CD4-positive, alpha-beta memory T cell (primary cell): ENCODE data around the gene POLR2C. TPM values are rescaled to one million over a fixed set of nuclear protein-coding genes. Genes with fewer than 3 reads are reported as not detected.

Source experiments
- CTCF ChIA-PET: fragments of 350-600 bp; sonication (Branson Sonifier 250); formaldehyde crosslinking; loops from one replicate; lab custom pipeline; 2021; ENCODE audit warnings: inconsistent platforms; ENCODE audit not compliant: partially characterized antibody; lab: Charles Lee
- POLR2A ChIA-PET: fragments of 350-600 bp; sonication (Branson Sonifier 250); formaldehyde crosslinking; loops from one replicate; lab custom pipeline; 2021; ENCODE audit not compliant: partially characterized antibody; lab: Charles Lee
- DNase-seq, 5 donors: peaks; one replicate each; pipeline versions ENCODE4 v3.0.0 to v3.0.0-alpha.2; 2020 to 2022; ENCODE audit warnings: mixed read lengths in 1 of 5
- H3K27ac ChIP-seq: one replicate; pipeline ENCODE4 v1.7.0; 2013; ENCODE audit warnings: low read depth, low read length
- H3K27me3 ChIP-seq: 2 replicates; pipeline ENCODE4 v1.7.0; 2013; ENCODE audit warnings: mild to moderate bottlenecking, low read length, moderate library complexity; ENCODE audit not compliant: insufficient read depth
- H3K36me3 ChIP-seq: 2 replicates; pipeline ENCODE4 v1.7.0; 2013; ENCODE audit warnings: mild to moderate bottlenecking, low read length, moderate library complexity; ENCODE audit not compliant: insufficient read depth
- H3K4me1 ChIP-seq: 2 replicates; pipeline ENCODE4 v1.7.0; 2013; ENCODE audit warnings: mild to moderate bottlenecking, low read length, moderate library complexity; ENCODE audit not compliant: insufficient read depth
- H3K4me3 ChIP-seq, 2 donors: one replicate each; pipeline ENCODE4 v1.7.0; 2013; ENCODE audit warnings: low read length in 2 of 2, mild to moderate bottlenecking in 1 of 2
- H3K9me3 ChIP-seq, 2 donors: one replicate each; pipeline ENCODE4 v1.7.0; 2013; ENCODE audit warnings: low read length in 2 of 2, control low read depth in 1 of 2; ENCODE audit not compliant: control insufficient read depth in 1 of 2
- H3K27ac Mint-ChIP-seq, 7 donors: one replicate each; pipeline ENCODE4 v1.8.0; 2020 to 2021; ENCODE audit warnings: mixed read lengths in 7 of 7, mild to moderate bottlenecking in 6 of 7, inconsistent platforms in 3 of 7, moderate library complexity in 3 of 7
- H3K27me3 Mint-ChIP-seq, 2 donors: one replicate each; pipeline ENCODE4 v1.8.0; 2020 to 2021; ENCODE audit warnings: mixed read lengths in 2 of 2
- H3K36me3 Mint-ChIP-seq, 2 donors: one replicate each; pipeline ENCODE4 v1.8.0; 2020 to 2021; ENCODE audit warnings: mixed read lengths in 2 of 2, inconsistent platforms in 1 of 2, mild to moderate bottlenecking in 1 of 2
- H3K4me1 Mint-ChIP-seq, 4 donors: one replicate each; pipeline ENCODE4 v1.8.0; 2020 to 2021; ENCODE audit warnings: mixed read lengths in 4 of 4, mild to moderate bottlenecking in 1 of 4
- H3K4me3 Mint-ChIP-seq, 8 donors: one replicate each; pipeline ENCODE4 v1.8.0; 2020 to 2021; ENCODE audit warnings: mixed read lengths in 8 of 8, mild to moderate bottlenecking in 7 of 8, moderate library complexity in 6 of 8, inconsistent platforms in 3 of 8
- H3K9me3 Mint-ChIP-seq, 8 donors: one replicate each; pipeline ENCODE4 v1.8.0; 2020 to 2021; ENCODE audit warnings: mixed read lengths in 8 of 8, mild to moderate bottlenecking in 5 of 8, inconsistent platforms in 3 of 8, moderate library complexity in 1 of 8
- intact Hi-C: fragments of 100-400 bp; cut with micrococcal nuclease; formaldehyde crosslinking; loops from one replicate; pipeline ENCODE4 v1.15.1; 2023
- polyA plus RNA-seq, 2 donors: library from polyadenylated mRNA; unstranded; fragments of 300-500 nt; fragmentation: Illumina TruSeq; gene quantifications; one replicate each; pipeline ENCODE4 v1.2.3, GENCODE V29; 2021
- total RNA-seq, 2 experiments: library from RNA; stranded (reverse); gene quantifications; one replicate each; pipeline ENCODE4 v1.2.3, GENCODE V29; 2021

Gene POLR2C
- total and polyA plus RNA-seq, 4 experiments from 2014 or later: 35.7 to 78.1 (median 64.8) TPM

- no peak overlapping the region for H3K4me3 Mint-ChIP-seq
- H3K9me3 Mint-ChIP-seq: no peaks in the 10 kb centered on the region
- intact Hi-C loops: no loop called here
- DNase-seq: no peak
- no peaks in the 10 kb centered on the region for H3K36me3 Mint-ChIP-seq
- H3K27ac ChIP-seq: no peak overlapping the region
- H3K9me3 ChIP-seq: no peaks in the 10 kb centered on the region
- H3K27me3 Mint-ChIP-seq: peaks cover under 1 to 3% of the 10 kb centered on the region in 2 donors
- POLR2A ChIA-PET: no interaction called here
- peak overlapping the region in 1 of 7 donors; percentile 48 for H3K27ac Mint-ChIP-seq
- H3K36me3 ChIP-seq: no peaks in the 10 kb centered on the region
- no peak overlapping the region for H3K4me3 ChIP-seq
- H3K4me1 Mint-ChIP-seq: peaks cover 3 to 11% (median 9%) of the 10 kb centered on the region in 4 donors
- CTCF ChIA-PET: interaction anchor here (0.7 kb wide), 1 partner anchor 954 kb away, joined by 3 read pairs; no protein-coding TSS in a partner anchor
- H3K4me1 ChIP-seq: peaks cover 12% of the 10 kb centered on the region
- no peaks in the 10 kb centered on the region for H3K27me3 ChIP-seq
These were observed 39.0 kb downstream of the POLR2C start for GRCh38 chr16:57501492-57501891.

GRCh38 chr16:57502048-57502775 lies 39.7 kb downstream of the POLR2C start:
- CTCF ChIA-PET: no interaction called here
- Mint-ChIP-seq H3K4me1 (peaks cover 3 to 11% (median 9%) of the 10 kb centered on the region in 4 donors), H3K9me3 (no peaks in the 10 kb centered on the region)

GRCh38 chr16:57503366-57503765 lies 40.9 kb downstream of the POLR2C start:
- H3K36me3 ChIP-seq: no peaks in the 10 kb centered on the region
- Mint-ChIP-seq H3K9me3 (no peaks in the 10 kb centered on the region), H3K36me3 (no peaks in the 10 kb centered on the region), H3K27me3 (no peaks in the 10 kb centered on the region), H3K4me3 (no peak overlapping the region), H3K4me1 (peaks cover 3 to 11% (median 9%) of the 10 kb centered on the region in 4 donors), H3K27ac (peak overlapping the region in 1 of 7 donors; percentile 7)
- CTCF ChIA-PET: interaction anchor here (0.6 kb wide), 1 partner anchor 17 kb away, joined by 3 read pairs; no protein-coding TSS in a partner anchor
- H3K4me3 ChIP-seq: no peak overlapping the region
- POLR2A ChIA-PET: no interaction called here
- no peaks in the 10 kb centered on the region for H3K27me3 ChIP-seq
- no peak for DNase-seq
- no peak overlapping the region for H3K27ac ChIP-seq
- no peaks in the 10 kb centered on the region for H3K9me3 ChIP-seq
- intact Hi-C loops: no loop called here
- peaks cover 12% of the 10 kb centered on the region for H3K4me1 ChIP-seq

More at GRCh38 chr16:57502048-57502775, 39.7 kb downstream of the POLR2C start:
- Histone ChIP-seq H3K27me3 (no peaks in the 10 kb centered on the region), H3K27ac (no peak overlapping the region), H3K36me3 (no peaks in the 10 kb centered on the region), H3K4me1 (peaks cover 12% of the 10 kb centered on the region), H3K9me3 (no peaks in the 10 kb centered on the region), H3K4me3 (no peak overlapping the region)
- peak overlapping the region in 3 of 7 donors; percentile 19 to 51 (median 51) for H3K27ac Mint-ChIP-seq
- H3K4me3 Mint-ChIP-seq: no peak overlapping the region
- POLR2A ChIA-PET: no interaction called here
- peaks cover 0 to 3% of the 10 kb centered on the region in 2 donors for H3K27me3 Mint-ChIP-seq
- H3K36me3 Mint-ChIP-seq: no peaks in the 10 kb centered on the region
- DNase-seq: no peak
- intact Hi-C loops: no loop called here

- H3K4me3 ChIP-seq: no peak overlapping the region
- H3K36me3 ChIP-seq: no peaks in the 10 kb centered on the region
- H3K27me3 ChIP-seq: no peaks in the 10 kb centered on the region
- ChIA-PET POLR2A (interaction anchor here (0.7 kb wide), 1 partner anchor 17 kb away, joined by 3 read pairs; no protein-coding TSS in a partner anchor), CTCF (interaction anchor here (0.6 kb wide), 1 partner anchor 16 kb away, joined by 3 read pairs; no protein-coding TSS in a partner anchor)
- Mint-ChIP-seq H3K9me3 (no peaks in the 10 kb centered on the region), H3K4me1 (peaks cover 3 to 11% (median 9%) of the 10 kb centered on the region in 4 donors), H3K27me3 (no peaks in the 10 kb centered on the region), H3K27ac (peak overlapping the region in 1 of 7 donors; percentile 37), H3K36me3 (no peaks in the 10 kb centered on the region), H3K4me3 (no peak overlapping the region)
- no peaks in the 10 kb centered on the region for H3K9me3 ChIP-seq
- intact Hi-C loops: no loop called here
- DNase-seq: no peak
- H3K27ac ChIP-seq: no peak overlapping the region
- peaks cover 12% of the 10 kb centered on the region for H3K4me1 ChIP-seq
These were observed 41.5 kb downstream of the POLR2C start for GRCh38 chr16:57504001-57504400.

- intact Hi-C loops: no loop called here
- no peaks in the 10 kb centered on the region for H3K36me3 Mint-ChIP-seq
- Histone ChIP-seq H3K27ac (no peak overlapping the region), H3K36me3 (no peaks in the 10 kb centered on the region), H3K27me3 (no peaks in the 10 kb centered on the region), H3K4me3 (no peak overlapping the region), H3K9me3 (no peaks in the 10 kb centered on the region), H3K4me1 (peaks cover 12% of the 10 kb centered on the region)
- peaks cover 3 to 11% (median 9%) of the 10 kb centered on the region in 4 donors for H3K4me1 Mint-ChIP-seq
- no peaks in the 10 kb centered on the region for H3K27me3 Mint-ChIP-seq
- DNase-seq: no peak
- POLR2A ChIA-PET: interaction anchor here (0.7 kb wide), 1 partner anchor 17 kb away, joined by 3 read pairs; no protein-coding TSS in a partner anchor
- no peak overlapping the region for H3K4me3 Mint-ChIP-seq
- no peaks in the 10 kb centered on the region for H3K9me3 Mint-ChIP-seq
- CTCF ChIA-PET: interaction anchor here (0.5 to 0.7 kb wide), 2 partner anchors 16 to 26 kb away, joined by 3 to 4 read pairs; no protein-coding TSS in a partner anchor
- H3K27ac Mint-ChIP-seq: peak overlapping the region in 1 of 7 donors; percentile 7
These were observed 42.0 kb downstream of the POLR2C start for GRCh38 chr16:57504491-57504890.

GRCh38 chr16:57505169-57505568 lies 42.7 kb downstream of the POLR2C start:
- peaks cover 3 to 11% (median 9%) of the 10 kb centered on the region in 4 donors for H3K4me1 Mint-ChIP-seq
- intact Hi-C loops: no loop called here
- no peaks in the 10 kb centered on the region for H3K27me3 Mint-ChIP-seq
- no peaks in the 10 kb centered on the region for H3K9me3 ChIP-seq
- H3K4me3 Mint-ChIP-seq: no peak overlapping the region
- H3K27me3 ChIP-seq: no peaks in the 10 kb centered on the region
- no peaks in the 10 kb centered on the region for H3K36me3 ChIP-seq
- H3K27ac Mint-ChIP-seq: no peak overlapping the region
- H3K36me3 Mint-ChIP-seq: no peaks in the 10 kb centered on the region
- ChIA-PET CTCF (interaction anchor here (0.5 to 1.0 kb wide), 3 partner anchors 9 to 27 kb away, joined by 3 to 4 read pairs (median 4); no protein-coding TSS in a partner anchor), POLR2A (no interaction called here)
- no peaks in the 10 kb centered on the region for H3K9me3 Mint-ChIP-seq
- H3K27ac ChIP-seq: no peak overlapping the region
- H3K4me1 ChIP-seq: peaks cover 12% of the 10 kb centered on the region
- DNase-seq: no peak
- H3K4me3 ChIP-seq: no peak overlapping the region
